Hepatocyte (in vitro differentiated cells): ENCODE measurements around the gene COL28A1. TPM values are rescaled to one million over a fixed set of nuclear protein-coding genes. Genes with fewer than 3 reads are reported as not detected.

Experiments
- DNase-seq: peaks from one replicate; pipeline ENCODE4 v3.0.0-alpha.2; 2016; ENCODE audit warnings: low spot score
- H2AFZ ChIP-seq: fragments of 200-600 bp; sonication (generic); 2 replicates; pipeline ENCODE4 v1.6.0; 2016; ENCODE audit warnings: antibody characterized with exemption, mild to moderate bottlenecking
- H3K27ac ChIP-seq: fragments of 200-600 bp; sonication (generic); 2 replicates; pipeline ENCODE4 v1.5.1; 2016; ENCODE audit warnings: mild to moderate bottlenecking
- H3K27me3 ChIP-seq: fragments of 200-600 bp; sonication (generic); 2 replicates; pipeline ENCODE4 v1.6.1; 2016
- H3K36me3 ChIP-seq: fragments of 200-600 bp; sonication (generic); replicated peaks from 2 replicates; pipeline ENCODE4 v1.5.1; 2016; ENCODE audit warnings: low read depth; ENCODE audit not compliant: insufficient read depth
- H3K4me1 ChIP-seq: fragments of 200-600 bp; sonication (generic); 2 replicates; pipeline ENCODE4 v1.5.1; 2016; ENCODE audit warnings: mild to moderate bottlenecking, moderate library complexity; ENCODE audit not compliant: insufficient read depth
- H3K4me2 ChIP-seq: fragments of 200-600 bp; sonication (generic); 2 replicates; pipeline ENCODE4 v1.6.0; 2016
- H3K4me3 ChIP-seq: fragments of 200-600 bp; sonication (generic); 2 replicates; pipeline ENCODE4 v1.5.1; 2016; ENCODE audit warnings: mild to moderate bottlenecking
- H3K79me2 ChIP-seq: fragments of 200-600 bp; sonication (generic); 2 replicates; pipeline ENCODE4 v1.6.0; 2017; ENCODE audit warnings: mild to moderate bottlenecking
- H3K9me2 ChIP-seq: fragments of 200-600 bp; sonication (generic); replicated peaks from 2 replicates; pipeline ENCODE4 v1.6.0; 2017; ENCODE audit warnings: mild to moderate bottlenecking; ENCODE audit not compliant: insufficient read depth
- H3K9me3 ChIP-seq: fragments of 200-600 bp; sonication (generic); 2 replicates; pipeline ENCODE4 v1.5.1; 2016; ENCODE audit warnings: low read depth, mild to moderate bottlenecking
- H4K20me1 ChIP-seq: fragments of 200-600 bp; sonication (generic); 2 replicates; pipeline ENCODE4 v1.6.0; 2016; ENCODE audit warnings: mild to moderate bottlenecking; ENCODE audit not compliant: insufficient read depth, poor library complexity, severe bottlenecking
- CTCF ChIP-seq: fragments of 200-600 bp; sonication (generic); IDR thresholded peaks from 2 replicates; pipeline ENCODE4 v1.5.1; 2016; ENCODE audit warnings: antibody characterized with exemption, mild to moderate bottlenecking; ENCODE audit not compliant: poor library complexity
- EZH2 ChIP-seq: fragments of 200-600 bp; sonication (generic); IDR thresholded peaks from 2 replicates; pipeline ENCODE4 v1.6.1; 2016; ENCODE audit warnings: antibody characterized with exemption, mild to moderate bottlenecking, borderline replicate concordance
- EZH2phosphoT487 ChIP-seq: fragments of 200-600 bp; sonication (generic); IDR thresholded peaks from one replicate; pipeline ENCODE4 v1.6.1; 2018; ENCODE audit warnings: antibody characterized with exemption, mild to moderate bottlenecking, low read depth, moderate library complexity; ENCODE audit not compliant: unreplicated experiment, severe bottlenecking
- WGBS: methylation state at CpG from one replicate; pipeline ENCODE4 v1.1.6; 2016; ENCODE audit warnings: low lambda C conversion rate; ENCODE audit errors: missing lambda C conversion rate; 5-methylcytosine and 5-hydroxymethylcytosine counted together
- polyA plus RNA-seq: library from polyadenylated mRNA; unstranded; fragments of >200 nt; fragmentation: Nextera tagmentation; extraction: Ambion mirVana; gene quantifications from 2 replicates; pipeline ENCODE4 v1.2.1, GENCODE V29; 2016
- total RNA-seq: library from RNA; depleted of rRNA; stranded (reverse); fragments of >200 nt; gene quantifications from 2 replicates; pipeline ENCODE4 v1.2.3, GENCODE V29; 2014

The COL28A1 gene
- total and polyA plus RNA-seq, 2 experiments from 2014 or later = 0.28 to 0.47 TPM

- DNase-seq = no peak
- Histone ChIP-seq H3K27me3 (no peaks in the 10 kb centered on the region), H2AFZ (no peak overlapping the region), H3K4me3 (no peak overlapping the region), H3K9me2 (no peaks in the 10 kb centered on the region), H3K4me2 (no peak overlapping the region), H3K4me1 (no peaks in the 10 kb centered on the region), H3K9me3 (no peaks in the 10 kb centered on the region), H3K27ac (no peak overlapping the region), H4K20me1 (no peaks in the 10 kb centered on the region), H3K36me3 (no peaks in the 10 kb centered on the region), H3K79me2 (no peaks in the 10 kb centered on the region)
- TF ChIP-seq CTCF = no peak
- TF ChIP-seq EZH2 = no peak
- no peak for TF ChIP-seq EZH2phosphoT487
- WGBS = 93% methylated on average over 2 of the region's 2 CpGs
Observed at GRCh38 chr7:7496311-7496710, 39.4 kb downstream of the COL28A1 start.

GRCh38 chr7:7495171-7495570, 40.5 kb downstream of the COL28A1 start:
- no peaks in the 10 kb centered on the region for H3K9me3 ChIP-seq
- H3K4me1 ChIP-seq = no peaks in the 10 kb centered on the region
- no peak overlapping the region for H3K27ac ChIP-seq
- H3K4me2 ChIP-seq = no peak overlapping the region
- no peak for TF ChIP-seq EZH2
- no peaks in the 10 kb centered on the region for H4K20me1 ChIP-seq
- H3K36me3 ChIP-seq = no peaks in the 10 kb centered on the region
- no peak for DNase-seq
- H3K79me2 ChIP-seq = no peaks in the 10 kb centered on the region
- no peak overlapping the region for H3K4me3 ChIP-seq
- H3K9me2 ChIP-seq = no peaks in the 10 kb centered on the region
- no peaks in the 10 kb centered on the region for H3K27me3 ChIP-seq
- no peak overlapping the region for H2AFZ ChIP-seq
- 32% methylated on average over 1 of the region's 1 CpG for WGBS

DNA sequence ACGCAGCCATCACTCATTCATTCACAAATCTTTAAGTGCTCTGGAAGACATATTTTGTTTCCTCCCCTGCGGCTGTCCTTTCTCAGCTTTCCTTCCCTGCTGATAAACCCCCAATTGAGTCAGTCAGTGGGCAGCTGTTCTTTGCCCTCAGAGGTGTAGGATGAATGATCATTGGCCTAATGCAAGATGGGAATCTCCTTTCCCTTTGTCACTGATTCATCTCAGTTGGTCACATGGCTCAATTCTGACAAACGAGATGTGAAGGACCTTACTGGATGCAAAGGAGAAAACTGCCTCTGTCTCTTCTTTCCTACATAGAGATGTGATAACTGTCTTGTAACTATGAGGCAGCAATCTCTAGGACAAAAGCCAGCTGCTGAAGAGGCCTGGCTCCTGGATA, 44.6 kb downstream of the COL28A1 start:
- Histone ChIP-seq H3K9me2 (no peaks in the 10 kb centered on the region), H2AFZ (no peak overlapping the region), H3K4me1 (no peaks in the 10 kb centered on the region), H3K4me2 (no peak overlapping the region), H3K27me3 (no peaks in the 10 kb centered on the region), H3K4me3 (no peak overlapping the region), H3K36me3 (no peaks in the 10 kb centered on the region), H3K27ac (no peak overlapping the region), H3K79me2 (no peaks in the 10 kb centered on the region), H3K9me3 (no peaks in the 10 kb centered on the region), H4K20me1 (no peaks in the 10 kb centered on the region)
- no peak for DNase-seq
- 88% methylated on average over 3 of the region's 3 CpGs for WGBS
- TF ChIP-seq EZH2 = no peak
- no peak for TF ChIP-seq EZH2phosphoT487

- WGBS = 86% methylated on average over 2 of the region's 2 CpGs
- no peaks in the 10 kb centered on the region for H3K27me3 ChIP-seq
- no peak overlapping the region for H2AFZ ChIP-seq
- no peaks in the 10 kb centered on the region for H3K9me2 ChIP-seq
- H4K20me1 ChIP-seq = no peaks in the 10 kb centered on the region
- no peaks in the 10 kb centered on the region for H3K4me1 ChIP-seq
- no peak overlapping the region for H3K27ac ChIP-seq
- no peak overlapping the region for H3K4me3 ChIP-seq
- no peaks in the 10 kb centered on the region for H3K9me3 ChIP-seq
- no peaks in the 10 kb centered on the region for H3K79me2 ChIP-seq
- no peak for DNase-seq
- TF ChIP-seq CTCF = no peak
- TF ChIP-seq EZH2phosphoT487 = no peak
- no peak for TF ChIP-seq EZH2
- H3K4me2 ChIP-seq = no peak overlapping the region
- H3K36me3 ChIP-seq = no peaks in the 10 kb centered on the region
Observed at GRCh38 chr7:7490003-7490402, 45.7 kb downstream of the COL28A1 start.
